Measurements from ENCODE around the gene PLAGL2. TPM values are rescaled to one million over a fixed set of nuclear protein-coding genes. Genes with fewer than 3 reads are reported as not detected.

PLAGL2 gene
- total RNA-seq, 1 experiment from 2014 or later = 44.4 TPM

DNA sequence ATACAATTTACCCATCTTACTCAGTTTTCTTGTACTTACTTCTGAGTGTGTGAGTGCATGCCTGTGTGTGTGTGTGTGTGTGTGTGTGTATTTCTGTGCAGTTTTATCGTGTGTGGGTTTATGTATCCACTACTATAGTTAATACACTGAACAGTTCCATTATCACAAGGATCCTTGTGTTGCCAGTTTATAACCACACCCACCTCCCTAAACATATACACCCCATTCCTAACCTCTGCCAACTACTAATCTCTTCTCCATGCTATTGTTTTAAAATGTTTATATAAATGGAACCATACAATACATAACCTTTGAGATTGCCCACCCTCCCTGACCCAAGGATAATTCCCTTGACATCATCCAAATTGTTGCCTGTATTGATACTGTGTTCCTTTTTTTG is 18.8 kb upstream of the PLAGL2 start:
- Histone ChIP-seq H2BK12ac (ENCODE audit: insufficient read length, low read depth, low read length) (no peak overlapping the region), H2BK5ac (ENCODE audit: insufficient read length, low read length) (no peak overlapping the region), H3K14ac (ENCODE audit: insufficient read depth, low read length) (no peak overlapping the region), H2AK5ac (ENCODE audit: insufficient read length, low read length) (no peak overlapping the region), H4K8ac (replicated peaks; ENCODE audit: insufficient read length, low read depth, low read length) (no peak overlapping the region), H3K18ac (ENCODE audit: insufficient read length, low read depth, low read length) (no peak overlapping the region), H3K9ac (ENCODE audit: extremely low read depth, insufficient read length, low read length) (no peak overlapping the region), H3K23me2 (ENCODE audit: insufficient read length, low read depth, low read length, poor library complexity, severe bottlenecking) (no peaks in the 10 kb centered on the region), H2BK20ac (ENCODE audit: low read depth, low read length, poor library complexity, severe bottlenecking) (no peak overlapping the region), H3K27ac (ENCODE audit: insufficient read length, low read depth, low read length) (no peak overlapping the region), H4K5ac (ENCODE audit: insufficient read length, low read depth, low read length) (no peak overlapping the region), H4K20me1 (ENCODE audit: control insufficient read depth, insufficient read depth, insufficient read length) (no peaks in the 10 kb centered on the region), H4K91ac (ENCODE audit: insufficient read length, low read depth, low read length) (no peak overlapping the region), H3K4ac (ENCODE audit: low read depth, low read length) (no peak overlapping the region), H2AFZ (ENCODE audit: low read length) (no peak overlapping the region), H3T11ph (ENCODE audit: low read length) (no peak overlapping the region), H3K56ac (ENCODE audit: insufficient read length, low read depth, low read length) (no peak overlapping the region), H2BK15ac (ENCODE audit: low read depth, low read length) (no peak overlapping the region), H3K4me2 (ENCODE audit: insufficient read depth, insufficient read length, low read length) (no peak overlapping the region), H3K79me2 (ENCODE audit: insufficient read depth, low read length) (no peaks in the 10 kb centered on the region), H3K9me3 (ENCODE audit: control insufficient read depth, low read depth, low read length) (no peaks in the 10 kb centered on the region), H3K79me1 (ENCODE audit: insufficient read depth, low read depth, low read length, poor library complexity, severe bottlenecking) (no peaks in the 10 kb centered on the region), H3K23ac (ENCODE audit: insufficient read length, low read depth, low read length) (no peak overlapping the region), H2BK120ac (ENCODE audit: low read depth, low read length, poor library complexity, severe bottlenecking) (no peak overlapping the region), H3K4me1 (ENCODE audit: insufficient read depth, low read length) (no peaks in the 10 kb centered on the region), H3K27me3 (ENCODE audit: insufficient read depth, low read length) (no peaks in the 10 kb centered on the region)
- DNase-seq = no peak
- H3K27me3 Mint-ChIP-seq (ENCODE audit: low read depth) = no peaks in the 10 kb centered on the region
- H3K4me3 Mint-ChIP-seq = no peak overlapping the region
- TF ChIP-seq, protein P1, sequence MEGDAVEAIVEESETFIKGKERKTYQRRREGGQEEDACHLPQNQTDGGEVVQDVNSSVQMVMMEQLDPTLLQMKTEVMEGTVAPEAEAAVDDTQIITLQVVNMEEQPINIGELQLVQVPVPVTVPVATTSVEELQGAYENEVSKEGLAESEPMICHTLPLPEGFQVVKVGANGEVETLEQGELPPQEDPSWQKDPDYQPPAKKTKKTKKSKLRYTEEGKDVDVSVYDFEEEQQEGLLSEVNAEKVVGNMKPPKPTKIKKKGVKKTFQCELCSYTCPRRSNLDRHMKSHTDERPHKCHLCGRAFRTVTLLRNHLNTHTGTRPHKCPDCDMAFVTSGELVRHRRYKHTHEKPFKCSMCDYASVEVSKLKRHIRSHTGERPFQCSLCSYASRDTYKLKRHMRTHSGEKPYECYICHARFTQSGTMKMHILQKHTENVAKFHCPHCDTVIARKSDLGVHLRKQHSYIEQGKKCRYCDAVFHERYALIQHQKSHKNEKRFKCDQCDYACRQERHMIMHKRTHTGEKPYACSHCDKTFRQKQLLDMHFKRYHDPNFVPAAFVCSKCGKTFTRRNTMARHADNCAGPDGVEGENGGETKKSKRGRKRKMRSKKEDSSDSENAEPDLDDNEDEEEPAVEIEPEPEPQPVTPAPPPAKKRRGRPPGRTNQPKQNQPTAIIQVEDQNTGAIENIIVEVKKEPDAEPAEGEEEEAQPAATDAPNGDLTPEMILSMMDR (conservative IDR thresholded peaks at IDR 0.05) = no peak
- H3K36me3 Mint-ChIP-seq (ENCODE audit: insufficient read depth in 1 of 3, low read depth in 3 of 3) = peaks cover 19 to 62% (median 49%) of the 10 kb centered on the region in 3 experiments; a peak in 6 of 7 replicates
- H3K4me1 Mint-ChIP-seq = no peaks in the 10 kb centered on the region
- no peaks in the 10 kb centered on the region for H3K9me3 Mint-ChIP-seq
- no CpG with 5 or more reads among the region's 1 CpG for WGBS (ENCODE audit: extremely low coverage, insufficient read length, low lambda C conversion rate)
- H3K27ac Mint-ChIP-seq = no peak overlapping the region; a peak in 1 of 7 replicates

All from H9 (cell line).